ENCODE results near the gene LRMDA. TPM values are rescaled to one million over a fixed set of nuclear protein-coding genes. Genes with fewer than 3 reads are reported as not detected.

Gene LRMDA
- total and polyA plus RNA-seq, 2 donors from 2014 or later: 23.2 to 48.6 TPM

DNA sequence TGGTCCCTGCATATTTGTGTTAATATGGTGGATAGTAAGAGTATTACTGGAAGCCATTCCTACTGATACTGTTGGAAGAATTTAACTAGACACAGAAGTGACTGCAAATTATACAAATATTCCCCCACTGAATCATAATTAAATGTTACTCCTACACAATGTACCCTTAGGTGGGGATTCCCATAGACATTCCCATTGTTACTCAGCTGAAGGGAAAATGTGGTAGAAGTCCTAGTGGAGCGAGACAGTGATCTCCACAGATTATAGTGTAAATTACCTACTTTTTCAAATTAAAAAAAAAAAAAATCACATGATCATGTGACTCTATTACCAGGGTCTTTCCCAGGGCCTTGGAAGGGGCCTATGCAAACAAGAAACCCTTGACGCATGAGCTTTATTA is 611.8 kb downstream of the LRMDA start:
- Histone ChIP-seq H3K27me3 (ENCODE audit: control insufficient read depth, insufficient read depth, low read length) (no peaks in the 10 kb centered on the region), H3K9me3 (ENCODE audit: control insufficient read depth in 2 of 3, insufficient read depth in 1 of 3, low read length in 3 of 3) (peaks cover under 1 to 8% (median 2%) of the 10 kb centered on the region in 3 donors), H3K4me3 (ENCODE audit: low read length in 3 of 3) (no peak overlapping the region), H3K4me1 (ENCODE audit: control insufficient read depth in 2 of 3, insufficient read depth in 2 of 3, low read depth in 1 of 3, low read length in 3 of 3) (no peaks in the 10 kb centered on the region), H3K27ac (ENCODE audit: low read depth in 2 of 2, low read length in 2 of 2) (no peak overlapping the region), H3K36me3 (ENCODE audit: control insufficient read depth in 2 of 3, insufficient read depth in 3 of 3, low read length in 3 of 3) (no peaks in the 10 kb centered on the region), H3K9ac (ENCODE audit: low read length in 3 of 3) (no peak overlapping the region)
- TF ChIP-seq CTCF (IDR thresholded peaks at IDR 0.05; ENCODE audit: borderline replicate concordance, extremely low read depth, insufficient read depth): no peak
- DNase-seq (no peak), FAIRE-seq (no peak)
- intact Hi-C loops (cut with DNase I): no loop called here

- H3K9ac ChIP-seq (ENCODE audit: low read length in 3 of 3): no peak overlapping the region
Measured at GRCh38 chr10:76044751-76045150, 613.3 kb downstream of the LRMDA start.

GRCh38 chr10:76045174-76045573 is 613.8 kb downstream of the LRMDA start:
- DNase-seq (no peak), FAIRE-seq (no peak)
- H3K4me3 ChIP-seq (ENCODE audit: low read length in 3 of 3): no peak overlapping the region
- TF ChIP-seq CTCF (IDR thresholded peaks at IDR 0.05; ENCODE audit: borderline replicate concordance, extremely low read depth, insufficient read depth): no peak
- H3K4me1 ChIP-seq (ENCODE audit: control insufficient read depth in 2 of 3, insufficient read depth in 2 of 3, low read depth in 1 of 3, low read length in 3 of 3): peaks cover 0 to 2% (median 0%) of the 10 kb centered on the region in 3 donors
- no peak overlapping the region for H3K27ac ChIP-seq (ENCODE audit: low read depth in 2 of 2, low read length in 2 of 2)
- H3K9me3 ChIP-seq (ENCODE audit: control insufficient read depth in 2 of 3, insufficient read depth in 1 of 3, low read length in 3 of 3): no peaks in the 10 kb centered on the region
- intact Hi-C loops (cut with DNase I): no loop called here
- no peaks in the 10 kb centered on the region for H3K27me3 ChIP-seq (ENCODE audit: control insufficient read depth, insufficient read depth, low read length)
- no peak overlapping the region for H3K9ac ChIP-seq (ENCODE audit: low read length in 3 of 3)
- no peaks in the 10 kb centered on the region for H3K36me3 ChIP-seq (ENCODE audit: control insufficient read depth in 2 of 3, insufficient read depth in 3 of 3, low read length in 3 of 3)

More at GRCh38 chr10:76044751-76045150, 613.3 kb downstream of the LRMDA start:
- no peaks in the 10 kb centered on the region for H3K4me1 ChIP-seq (ENCODE audit: control insufficient read depth in 2 of 3, insufficient read depth in 2 of 3, low read depth in 1 of 3, low read length in 3 of 3)
- H3K27me3 ChIP-seq (ENCODE audit: control insufficient read depth, insufficient read depth, low read length): no peaks in the 10 kb centered on the region
- no peak for TF ChIP-seq CTCF (IDR thresholded peaks at IDR 0.05; ENCODE audit: borderline replicate concordance, extremely low read depth, insufficient read depth)
- no peak overlapping the region for H3K4me3 ChIP-seq (ENCODE audit: low read length in 3 of 3)
- no peak for FAIRE-seq
- H3K9me3 ChIP-seq (ENCODE audit: control insufficient read depth in 2 of 3, insufficient read depth in 1 of 3, low read length in 3 of 3): no peaks in the 10 kb centered on the region
- no peak overlapping the region for H3K27ac ChIP-seq (ENCODE audit: low read depth in 2 of 2, low read length in 2 of 2)
- H3K36me3 ChIP-seq (ENCODE audit: control insufficient read depth in 2 of 3, insufficient read depth in 3 of 3, low read length in 3 of 3): no peaks in the 10 kb centered on the region
- intact Hi-C loops (cut with DNase I): no loop called here
- DNase-seq: no peak

DNA sequence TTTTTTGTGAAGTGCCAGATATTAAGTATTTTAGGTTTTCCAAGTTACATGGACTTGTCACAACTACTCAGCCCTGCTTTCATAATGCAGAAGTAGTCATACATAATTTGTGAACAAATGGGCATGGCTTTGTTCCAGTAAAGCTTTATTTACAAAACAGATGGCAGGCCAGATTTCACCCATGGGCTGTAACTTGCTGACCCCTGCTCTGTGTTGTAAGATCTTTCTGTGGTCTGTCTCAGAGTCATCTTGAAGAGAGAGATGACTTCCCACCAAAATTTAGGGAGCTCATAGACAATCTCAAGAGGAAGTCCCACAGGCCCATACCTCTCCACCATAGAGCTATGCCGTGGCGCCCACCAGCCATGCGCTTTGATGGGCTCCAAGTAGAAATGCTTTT is 616.1 kb downstream of the LRMDA start:
- FAIRE-seq (no peak), DNase-seq (no peak)
- Histone ChIP-seq H3K27me3 (ENCODE audit: control insufficient read depth, insufficient read depth, low read length) (no peaks in the 10 kb centered on the region), H3K9me3 (ENCODE audit: control insufficient read depth in 2 of 3, insufficient read depth in 1 of 3, low read length in 3 of 3) (no peaks in the 10 kb centered on the region), H3K36me3 (ENCODE audit: control insufficient read depth in 2 of 3, insufficient read depth in 3 of 3, low read length in 3 of 3) (no peaks in the 10 kb centered on the region), H3K27ac (ENCODE audit: low read depth in 2 of 2, low read length in 2 of 2) (no peak overlapping the region), H3K9ac (ENCODE audit: low read length in 3 of 3) (no peak overlapping the region), H3K4me1 (ENCODE audit: control insufficient read depth in 2 of 3, insufficient read depth in 2 of 3, low read depth in 1 of 3, low read length in 3 of 3) (peaks cover 0 to 6% (median 3%) of the 10 kb centered on the region in 3 donors), H3K4me3 (ENCODE audit: low read length in 3 of 3) (no peak overlapping the region)
- no peak for TF ChIP-seq CTCF (IDR thresholded peaks at IDR 0.05; ENCODE audit: borderline replicate concordance, extremely low read depth, insufficient read depth)
- intact Hi-C loops (cut with DNase I): no loop called here
